HG03097 (cell line): Measurements from ENCODE around the gene NTM.
"Not testable (repeated sequence)": the region's sequence is repeated elsewhere in the genome, so short reads cannot be mapped to it uniquely, and the experiment has no call there.

ENCODE experiments used
- ATAC-seq: cut with Tn5 transposase; IDR thresholded peaks from one replicate; pipeline ENCODE4 v1.9.1; 2021; ENCODE audit not compliant: unreplicated experiment, low FRiP score

Gene NTM

GRCh38 chr11:131418189-131418588, 47.8 kb downstream of the NTM start:
- ATAC-seq: no peak

GRCh38 chr11:131421066-131421855, 50.8 kb downstream of the NTM start:
- ATAC-seq: no peak

DNA sequence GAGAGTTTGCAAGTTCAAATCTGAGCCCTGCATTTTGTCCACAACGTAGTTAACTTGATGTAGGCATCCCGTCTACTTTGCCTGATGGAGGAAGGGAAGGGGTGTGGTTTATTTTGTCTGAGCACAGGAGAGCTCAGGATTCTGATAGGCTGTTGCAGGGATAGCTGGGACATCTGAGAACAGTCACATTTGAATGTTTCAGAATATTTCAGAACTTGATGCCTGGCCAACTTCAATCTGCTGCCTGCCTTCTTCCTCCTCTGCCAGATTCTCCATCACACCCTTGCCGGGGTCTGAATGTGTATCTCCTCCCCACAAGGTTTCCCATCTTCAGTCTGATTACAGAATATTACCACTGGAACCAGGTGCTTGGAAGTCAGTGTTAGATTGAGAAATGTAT, 51.6 kb downstream of the NTM start:
- ATAC-seq: no peak

- no peak for ATAC-seq
Measured at GRCh38 chr11:131422496-131422895, 52.1 kb downstream of the NTM start.

GRCh38 chr11:131423688-131424087, 53.3 kb downstream of the NTM start:
- no peak for ATAC-seq

DNA sequence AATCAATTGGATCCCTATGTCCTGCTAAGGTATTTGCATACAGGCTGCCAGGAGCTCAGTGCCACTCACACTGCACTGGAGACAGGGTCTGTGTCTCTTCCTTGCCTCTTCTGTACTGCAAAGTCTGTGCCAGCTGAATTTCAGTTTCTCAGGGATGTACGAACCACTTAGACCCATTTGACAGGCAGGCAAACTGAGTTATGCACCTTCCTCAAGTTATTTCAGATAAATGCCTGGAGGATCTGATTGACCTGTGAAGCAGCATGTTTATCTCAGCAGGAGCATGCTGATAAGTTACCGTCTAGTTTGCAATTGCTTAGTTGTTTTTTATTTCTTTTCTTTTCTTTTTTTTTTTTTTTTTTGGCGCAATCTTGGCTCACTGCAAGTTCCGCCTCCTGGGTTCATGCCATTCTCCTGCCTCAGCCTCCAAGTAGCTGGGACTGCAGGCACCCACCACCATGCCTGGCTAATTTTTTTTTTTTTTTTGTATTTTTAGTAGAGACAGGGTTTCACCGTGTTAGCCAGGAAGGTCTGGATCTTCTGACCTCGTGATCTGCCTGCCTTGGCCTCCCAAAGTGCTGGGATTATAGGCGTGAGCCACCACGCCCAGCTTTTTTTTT, 54.0 kb downstream of the NTM start:
- ATAC-seq: not testable (repeated sequence)

- ATAC-seq: no peak
Measured at GRCh38 chr11:131425285-131425684, 54.9 kb downstream of the NTM start.

- no peak for ATAC-seq
Measured at GRCh38 chr11:131428853-131429252, 58.4 kb downstream of the NTM start.

- ATAC-seq: no peak
Measured at GRCh38 chr11:131430473-131431208, 60.2 kb downstream of the NTM start.

GRCh38 chr11:131441051-131441810, 70.8 kb downstream of the NTM start:
- no peak for ATAC-seq

DNA sequence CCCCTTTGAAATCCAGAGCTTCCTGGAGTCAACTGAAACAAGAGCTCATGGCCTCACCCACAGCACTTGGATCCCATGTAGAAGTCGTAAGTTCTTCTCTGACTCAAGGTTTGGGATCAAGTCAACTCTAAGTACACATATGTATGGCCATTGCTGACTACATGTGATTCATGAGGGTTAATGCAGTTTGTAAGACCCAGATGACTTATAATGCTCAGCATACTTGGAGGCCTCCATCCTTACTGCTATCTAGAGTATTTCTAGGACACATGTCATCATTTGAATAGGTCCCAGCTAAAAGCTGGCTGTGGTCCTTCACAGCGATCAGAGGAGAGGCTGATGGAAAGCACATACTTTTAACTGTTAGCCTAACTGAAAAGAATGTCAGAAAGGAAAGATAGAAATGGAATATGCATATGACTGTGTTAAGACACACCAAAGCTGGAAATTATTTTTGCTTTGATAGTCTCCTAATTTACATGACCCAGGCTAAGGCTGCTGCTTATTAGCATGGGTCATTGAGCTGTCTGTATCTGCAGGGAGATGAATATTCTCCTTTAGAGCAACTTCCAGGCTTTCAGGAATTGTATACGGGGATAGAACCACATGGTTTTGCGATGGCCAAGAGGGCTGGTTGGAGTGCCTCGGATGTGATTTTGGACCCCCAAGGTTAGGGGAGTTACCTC, 76.3 kb downstream of the NTM start:
- no peak for ATAC-seq

DNA sequence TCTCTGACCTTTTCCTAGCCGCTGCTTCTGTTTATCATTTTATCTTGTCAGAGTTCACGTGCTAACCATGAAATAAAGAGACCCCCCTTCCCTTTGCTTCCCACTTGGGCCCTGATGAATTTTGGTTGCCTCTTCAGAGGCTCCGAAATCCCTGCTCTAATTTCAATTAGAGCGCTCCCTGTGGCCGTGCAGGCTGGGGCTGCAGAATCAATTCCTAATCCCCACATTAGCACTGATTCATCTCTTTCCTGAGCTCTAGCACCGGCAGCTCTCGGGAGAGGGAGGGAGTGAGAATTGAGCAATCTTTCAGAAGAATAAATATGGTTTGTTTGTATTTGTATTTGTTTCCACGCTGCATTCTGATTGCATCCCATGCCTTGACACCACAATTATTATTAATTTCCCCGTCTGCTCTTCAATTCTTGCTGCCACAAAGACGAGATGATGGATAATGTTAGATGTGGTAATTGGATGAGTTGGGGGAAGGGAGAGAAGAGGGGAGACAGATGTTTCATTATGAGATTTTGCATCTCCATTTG, 76.9 kb downstream of the NTM start:
- no peak for ATAC-seq

DNA sequence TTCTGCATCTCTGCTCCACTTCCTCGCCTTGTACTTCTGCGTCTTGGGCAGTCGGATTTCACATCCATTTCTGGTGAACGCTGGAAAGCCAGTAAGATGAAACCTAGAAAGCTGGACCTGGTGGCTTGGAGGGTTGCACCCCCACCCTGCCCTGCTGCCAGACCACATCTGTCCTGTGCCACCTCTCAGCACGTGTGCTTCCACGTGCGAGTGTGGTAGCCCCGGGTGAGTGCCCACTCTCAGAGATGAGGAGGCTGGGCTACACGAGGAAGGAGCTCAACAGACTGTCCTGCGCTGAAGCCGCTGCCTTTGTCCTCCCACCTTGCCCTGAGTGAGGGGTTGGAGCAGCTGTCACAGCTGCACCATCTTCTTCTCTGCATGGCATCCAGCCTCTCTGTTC, 77.5 kb downstream of the NTM start:
- no peak for ATAC-seq

DNA sequence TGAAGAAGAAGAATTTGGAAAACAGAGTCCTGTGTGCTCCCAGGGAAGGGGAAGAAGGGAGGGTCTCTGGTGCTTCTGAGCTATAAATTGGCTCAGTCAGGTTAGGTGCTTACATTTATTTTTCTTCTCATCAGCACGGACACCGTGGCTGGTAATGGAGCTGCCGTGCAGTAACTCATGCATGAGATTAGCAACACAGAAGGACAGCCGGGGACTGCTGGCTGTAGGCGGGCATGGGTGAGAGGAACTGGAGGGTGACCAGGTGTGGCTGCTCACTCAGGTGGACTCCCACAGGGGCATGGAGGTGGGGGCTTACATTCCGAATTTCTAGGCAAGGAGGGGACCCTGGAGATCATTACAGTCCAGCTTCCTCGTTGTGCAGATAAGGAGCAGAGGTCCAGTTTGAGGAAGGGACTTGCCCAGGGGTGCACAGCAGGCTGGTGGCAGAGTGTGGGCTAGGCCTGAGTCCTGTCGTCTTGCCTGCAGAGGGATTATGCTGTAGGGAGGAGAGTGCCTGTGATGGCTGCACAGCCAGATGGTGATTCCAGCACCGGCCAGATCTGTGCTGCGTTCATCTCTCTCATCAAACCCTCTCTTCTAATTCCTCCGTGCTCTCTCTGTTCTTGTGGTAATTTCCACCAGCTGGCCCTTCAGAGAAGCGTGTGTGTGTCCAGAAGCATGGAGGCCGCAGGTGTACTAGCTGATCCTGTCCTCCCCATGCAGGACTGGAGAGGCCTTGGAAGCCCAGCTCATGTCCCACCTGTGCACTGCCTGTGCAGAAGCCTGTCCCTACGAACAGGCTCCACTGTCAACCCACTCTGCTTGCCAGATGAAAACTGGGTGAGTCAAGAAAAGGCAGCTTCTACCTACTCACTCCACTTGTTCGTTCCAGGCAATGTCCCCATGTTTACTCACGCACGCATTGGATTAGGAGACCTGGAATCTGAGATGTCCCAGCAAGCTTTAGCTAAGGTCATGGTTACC, 78.9 kb downstream of the NTM start:
- no peak for ATAC-seq

GRCh38 chr11:131454490-131454889, 84.1 kb downstream of the NTM start:
- no peak for ATAC-seq

DNA sequence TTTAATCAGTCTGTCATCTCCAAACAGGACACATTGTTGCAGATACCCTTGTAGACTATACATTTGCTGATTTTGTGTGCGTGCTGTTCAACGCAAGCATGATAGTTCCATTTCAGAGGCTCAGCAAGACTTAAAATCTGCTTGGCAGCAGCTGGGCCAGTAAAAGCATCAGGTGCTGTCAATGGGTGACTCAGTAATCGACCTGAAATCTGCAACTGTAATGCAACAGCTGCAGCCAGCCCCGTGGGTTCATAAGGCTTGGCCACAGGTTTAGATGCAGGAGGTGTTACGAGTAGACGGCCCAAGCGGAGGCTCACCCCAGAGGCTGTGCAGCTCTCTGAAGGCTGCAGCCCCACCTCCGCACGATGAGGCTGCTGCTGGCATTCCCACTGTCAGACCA, 84.6 kb downstream of the NTM start:
- no peak for ATAC-seq

GRCh38 chr11:131455843-131456704, 85.7 kb downstream of the NTM start:
- ATAC-seq: no peak

GRCh38 chr11:131457163-131457562, 86.7 kb downstream of the NTM start:
- ATAC-seq: no peak
